ENCODE data around the gene DMRT2.

The DMRT2 gene

DNA sequence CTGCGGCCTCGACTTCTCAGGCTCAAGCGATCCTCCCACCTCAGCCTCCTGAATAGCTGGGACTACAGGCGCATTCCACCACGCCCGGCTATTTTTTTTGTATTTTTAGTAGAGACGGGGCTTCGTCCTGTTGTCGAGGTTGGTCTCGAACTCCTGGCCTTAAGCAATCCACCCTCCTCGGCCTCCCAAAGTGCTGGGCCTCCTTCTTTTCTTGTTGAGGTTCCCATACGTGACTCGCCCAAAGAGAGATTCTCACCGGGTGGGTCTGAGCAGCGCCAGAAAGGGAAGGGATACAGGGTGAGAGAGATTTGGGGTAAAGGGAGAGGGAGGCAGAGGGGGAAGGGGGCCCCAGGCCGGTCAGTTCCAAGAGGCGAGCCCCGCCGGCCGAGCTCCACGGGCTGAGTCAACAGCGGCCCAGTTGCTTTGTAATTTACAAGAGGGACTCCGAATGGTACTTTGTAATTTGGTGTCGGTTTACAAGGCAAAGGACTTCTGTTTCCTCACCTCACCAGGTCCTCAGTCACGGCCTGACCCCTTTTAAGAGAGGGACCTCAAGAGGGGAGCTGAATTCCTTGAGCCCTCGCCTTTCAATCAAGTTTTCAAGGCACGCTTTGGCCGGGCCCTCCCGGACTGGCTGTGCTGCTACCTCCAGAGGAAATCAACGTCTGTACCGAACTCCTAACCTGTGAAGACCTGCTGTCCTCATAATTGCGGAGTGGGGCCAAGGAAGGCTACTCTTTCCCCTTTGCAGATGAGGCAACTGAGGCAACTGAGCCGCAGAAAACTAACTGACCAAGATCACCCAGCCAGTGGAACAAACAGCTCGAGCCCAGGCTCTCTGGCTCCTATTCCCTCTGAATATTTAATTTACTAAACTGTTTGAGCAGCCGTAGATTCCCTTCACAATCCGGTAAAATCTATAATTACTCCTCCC lies 3.3 kb upstream of the DMRT2 start:
- no peak overlapping the region for H3K4me3 ChIP-seq (replicated peaks; ENCODE audit: low read depth, low read length)
- DNase-seq (ENCODE audit: low read depth) = no peak
- TF ChIP-seq, protein P1, sequence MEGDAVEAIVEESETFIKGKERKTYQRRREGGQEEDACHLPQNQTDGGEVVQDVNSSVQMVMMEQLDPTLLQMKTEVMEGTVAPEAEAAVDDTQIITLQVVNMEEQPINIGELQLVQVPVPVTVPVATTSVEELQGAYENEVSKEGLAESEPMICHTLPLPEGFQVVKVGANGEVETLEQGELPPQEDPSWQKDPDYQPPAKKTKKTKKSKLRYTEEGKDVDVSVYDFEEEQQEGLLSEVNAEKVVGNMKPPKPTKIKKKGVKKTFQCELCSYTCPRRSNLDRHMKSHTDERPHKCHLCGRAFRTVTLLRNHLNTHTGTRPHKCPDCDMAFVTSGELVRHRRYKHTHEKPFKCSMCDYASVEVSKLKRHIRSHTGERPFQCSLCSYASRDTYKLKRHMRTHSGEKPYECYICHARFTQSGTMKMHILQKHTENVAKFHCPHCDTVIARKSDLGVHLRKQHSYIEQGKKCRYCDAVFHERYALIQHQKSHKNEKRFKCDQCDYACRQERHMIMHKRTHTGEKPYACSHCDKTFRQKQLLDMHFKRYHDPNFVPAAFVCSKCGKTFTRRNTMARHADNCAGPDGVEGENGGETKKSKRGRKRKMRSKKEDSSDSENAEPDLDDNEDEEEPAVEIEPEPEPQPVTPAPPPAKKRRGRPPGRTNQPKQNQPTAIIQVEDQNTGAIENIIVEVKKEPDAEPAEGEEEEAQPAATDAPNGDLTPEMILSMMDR (IDR thresholded peaks at IDR 0.05; ENCODE audit: low read length, missing control alignments) = no peak

DNA sequence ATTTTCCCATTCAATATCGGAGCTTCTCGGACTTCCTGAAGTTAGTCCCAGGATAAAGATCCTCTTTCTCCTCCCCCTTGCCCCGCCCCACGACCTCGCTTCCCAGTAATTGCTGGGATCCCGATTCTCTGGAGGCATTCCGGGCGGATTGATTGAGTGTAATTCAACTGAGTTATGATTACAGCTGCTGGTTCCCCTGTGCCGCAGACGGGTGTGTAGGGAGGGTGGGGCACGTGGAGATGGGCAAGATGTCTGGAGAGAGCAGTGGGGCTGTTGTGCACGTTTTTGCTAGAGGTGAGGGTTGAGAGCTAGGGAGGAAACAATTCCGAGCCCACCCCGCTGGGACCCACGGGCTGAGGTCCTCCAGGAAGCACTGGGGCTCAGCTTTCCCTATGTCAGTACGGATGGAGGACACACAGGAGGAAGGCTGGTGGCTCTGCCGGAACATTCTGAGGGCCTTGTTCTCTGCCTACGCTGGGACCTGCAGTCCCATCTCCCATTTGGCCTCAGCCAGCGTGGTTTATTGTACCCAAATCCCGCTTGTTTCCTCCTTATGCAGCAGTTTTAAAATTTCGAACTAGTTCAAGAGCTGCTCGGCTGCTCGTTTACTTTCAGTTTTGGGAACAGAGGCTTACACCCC lies 2.4 kb upstream of the DMRT2 start:
- H3K4me3 ChIP-seq (replicated peaks; ENCODE audit: low read depth, low read length) = peak overlapping the region; percentile 49
- DNase-seq (ENCODE audit: low read depth) = no peak
- TF ChIP-seq, protein P1 (IDR thresholded peaks at IDR 0.05; ENCODE audit: low read length, missing control alignments) = no peak

DNA sequence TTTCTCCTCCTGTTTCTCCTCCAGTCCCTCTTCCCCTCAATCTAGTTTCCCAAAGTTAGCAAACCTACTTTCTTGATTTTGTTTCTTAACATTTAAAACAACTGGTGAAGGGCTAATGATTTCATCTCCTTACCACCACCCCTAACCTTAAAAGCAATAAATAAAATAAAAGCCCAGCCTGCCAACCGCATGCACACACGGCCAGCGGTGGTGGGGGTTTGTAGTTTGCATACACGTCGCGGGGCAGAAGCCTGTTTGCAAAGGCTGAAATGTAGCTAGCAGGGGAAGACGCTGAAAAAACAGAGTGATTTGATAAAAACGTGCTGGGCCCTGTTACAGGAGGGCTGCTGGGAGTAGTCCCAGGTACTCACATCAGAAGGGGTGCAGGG lies 1.9 kb upstream of the DMRT2 start:
- TF ChIP-seq, protein P1 (IDR thresholded peaks at IDR 0.05; ENCODE audit: low read length, missing control alignments) = no peak
- H3K4me3 ChIP-seq (replicated peaks; ENCODE audit: low read depth, low read length) = peak overlapping the region; percentile 49
- DNase-seq (ENCODE audit: low read depth) = no peak

DNA sequence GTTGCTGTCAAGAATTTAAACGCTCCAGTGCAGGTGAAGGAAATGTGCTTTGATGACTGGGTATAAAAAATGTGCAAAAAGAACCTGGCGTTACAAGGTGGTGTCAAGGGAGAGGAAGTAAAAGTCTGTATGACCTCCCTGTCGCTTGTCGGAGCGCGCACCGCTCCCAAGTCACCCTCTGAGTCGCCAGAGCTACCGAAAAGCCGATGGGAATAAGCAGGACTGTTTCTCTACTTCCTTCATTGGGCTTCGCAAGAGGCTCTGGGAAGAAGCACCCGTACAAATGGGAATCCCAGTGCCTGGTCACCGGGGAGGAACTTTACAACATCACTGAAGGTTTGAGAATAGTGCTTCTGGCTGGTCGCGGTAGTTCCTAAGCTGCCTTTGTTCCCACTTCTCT lies 1.3 kb upstream of the DMRT2 start:
- H3K4me3 ChIP-seq (replicated peaks; ENCODE audit: low read depth, low read length) = no peak overlapping the region
- DNase-seq (ENCODE audit: low read depth) = no peak
- TF ChIP-seq, protein P1 (IDR thresholded peaks at IDR 0.05; ENCODE audit: low read length, missing control alignments) = no peak

DNA sequence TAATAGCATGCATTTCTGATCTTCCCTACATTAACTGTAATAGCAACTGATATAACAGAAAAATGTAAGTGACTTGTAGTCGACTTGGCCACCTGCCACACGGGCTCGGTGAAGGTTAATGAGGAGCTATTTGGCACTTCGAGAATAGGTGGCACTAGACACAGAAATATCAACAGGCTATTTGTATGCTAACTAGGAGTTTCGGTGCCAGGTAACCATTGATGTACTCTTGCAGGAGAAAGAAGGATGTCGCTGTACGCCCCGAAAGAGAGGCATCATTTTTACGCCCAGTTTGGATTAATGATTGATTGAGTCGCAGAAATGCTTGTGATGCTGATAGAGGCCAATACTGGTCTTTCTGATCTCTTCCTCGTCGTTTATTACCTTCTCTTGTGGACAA lies 516 bp upstream of the DMRT2 start:
- H3K4me3 ChIP-seq (replicated peaks; ENCODE audit: low read depth, low read length) = no peak overlapping the region
- TF ChIP-seq, protein P1 (IDR thresholded peaks at IDR 0.05; ENCODE audit: low read length, missing control alignments) = no peak

DNA sequence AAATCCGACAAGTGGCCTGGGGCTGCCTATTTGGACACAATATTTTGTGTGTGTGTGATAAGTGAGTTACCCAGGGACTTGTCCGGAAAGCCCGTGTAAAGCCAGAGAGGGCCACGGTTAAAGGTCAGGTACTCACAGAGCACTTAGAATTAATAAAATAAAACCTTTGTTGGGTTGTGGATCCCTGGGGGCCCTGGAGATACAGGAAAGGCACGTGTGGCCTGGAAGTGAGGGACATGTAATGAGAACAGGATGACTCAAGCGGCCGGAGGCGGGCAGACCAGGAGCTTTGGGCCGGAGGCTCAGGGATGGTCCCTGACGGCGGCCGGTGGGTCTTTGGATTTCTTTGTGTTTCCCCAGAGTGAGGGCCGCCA lies 1.0 kb downstream of the DMRT2 start:
- no peak overlapping the region for H3K4me3 ChIP-seq (replicated peaks; ENCODE audit: low read depth, low read length)

More for the DNA sequence above, 516 bp upstream of the DMRT2 start:
- DNase-seq (ENCODE audit: low read depth) = no peak

More for the DNA sequence above, 1.0 kb downstream of the DMRT2 start:
- TF ChIP-seq, protein P1 (IDR thresholded peaks at IDR 0.05; ENCODE audit: low read length, missing control alignments) = no peak
- DNase-seq (ENCODE audit: low read depth) = no peak
